Activated naive CD8-positive, alpha-beta T cell treated with anti-CD3 and anti-CD28 coated beads, Interleukin-2, amount 50 U/mL, for 24 hours (primary cell): ENCODE results near the gene LAD1.
A peak's percentile ranks its signal among the peaks of the same experiment; 100 is the strongest.

Source experiments
- ATAC-seq: fragments of 150-1000 bp; cut with Tn5 transposase; one replicate; pipeline ENCODE4 v1.10.0; 2021
- DNase-seq: peaks from one replicate; pipeline ENCODE4 v3.0.0; 2021
- H3K27ac Mint-ChIP-seq: one replicate; pipeline ENCODE4 v1.8.0; 2021; ENCODE audit warnings: mild to moderate bottlenecking, mixed read lengths
- H3K27me3 Mint-ChIP-seq: one replicate; pipeline ENCODE4 v1.8.0; 2021; ENCODE audit warnings: mixed read lengths
- H3K36me3 Mint-ChIP-seq: one replicate; pipeline ENCODE4 v1.8.0; 2021; ENCODE audit warnings: low read depth, mixed read lengths
- H3K4me1 Mint-ChIP-seq: one replicate; pipeline ENCODE4 v1.8.0; 2021; ENCODE audit warnings: mixed read lengths
- H3K4me3 Mint-ChIP-seq: one replicate; pipeline ENCODE4 v1.8.0; 2021; ENCODE audit warnings: mild to moderate bottlenecking, moderate library complexity, mixed read lengths
- H3K9me3 Mint-ChIP-seq: one replicate; pipeline ENCODE4 v1.8.0; 2021; ENCODE audit warnings: mixed read lengths

Gene LAD1, protein sequence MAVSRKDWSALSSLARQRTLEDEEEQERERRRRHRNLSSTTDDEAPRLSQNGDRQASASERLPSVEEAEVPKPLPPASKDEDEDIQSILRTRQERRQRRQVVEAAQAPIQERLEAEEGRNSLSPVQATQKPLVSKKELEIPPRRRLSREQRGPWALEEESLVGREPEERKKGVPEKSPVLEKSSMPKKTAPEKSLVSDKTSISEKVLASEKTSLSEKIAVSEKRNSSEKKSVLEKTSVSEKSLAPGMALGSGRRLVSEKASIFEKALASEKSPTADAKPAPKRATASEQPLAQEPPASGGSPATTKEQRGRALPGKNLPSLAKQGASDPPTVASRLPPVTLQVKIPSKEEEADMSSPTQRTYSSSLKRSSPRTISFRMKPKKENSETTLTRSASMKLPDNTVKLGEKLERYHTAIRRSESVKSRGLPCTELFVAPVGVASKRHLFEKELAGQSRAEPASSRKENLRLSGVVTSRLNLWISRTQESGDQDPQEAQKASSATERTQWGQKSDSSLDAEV

DNA sequence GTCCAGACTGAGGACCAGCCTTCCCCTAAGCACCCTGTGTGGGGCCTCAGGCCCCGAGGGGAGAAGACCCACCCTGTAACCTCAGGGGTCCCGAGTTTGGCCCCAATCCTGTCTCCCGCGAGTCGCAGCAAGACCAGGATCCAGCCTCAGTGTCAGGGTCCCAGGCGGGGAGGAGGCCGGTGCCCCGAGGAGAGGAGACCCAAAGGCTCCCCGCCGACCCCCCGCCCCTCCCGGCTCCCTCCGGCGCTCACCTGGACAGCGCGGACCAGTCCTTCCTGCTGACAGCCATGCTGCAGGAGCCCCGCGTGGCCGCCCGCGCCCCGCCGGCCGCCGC is at the start of gene LAD1:
Gene LAD1, minus strand, starts transcription at position 307 of the 334 bp plus-strand sequence. Its CDS starts 18 bp downstream, at position 289.
- no peak within 1 kb of the TSS for H3K4me3 Mint-ChIP-seq
- no peak within 1 kb of the TSS for H3K27ac Mint-ChIP-seq
- no peaks in the 10 kb centered on the region for H3K4me1 Mint-ChIP-seq
- no peak for ATAC-seq
- peaks cover 29% of the 10 kb centered on the region for H3K27me3 Mint-ChIP-seq
- no peaks in the 10 kb centered on the region for H3K9me3 Mint-ChIP-seq
- no peak for DNase-seq
- H3K36me3 Mint-ChIP-seq, result no peaks in the 10 kb centered on the region

DNA sequence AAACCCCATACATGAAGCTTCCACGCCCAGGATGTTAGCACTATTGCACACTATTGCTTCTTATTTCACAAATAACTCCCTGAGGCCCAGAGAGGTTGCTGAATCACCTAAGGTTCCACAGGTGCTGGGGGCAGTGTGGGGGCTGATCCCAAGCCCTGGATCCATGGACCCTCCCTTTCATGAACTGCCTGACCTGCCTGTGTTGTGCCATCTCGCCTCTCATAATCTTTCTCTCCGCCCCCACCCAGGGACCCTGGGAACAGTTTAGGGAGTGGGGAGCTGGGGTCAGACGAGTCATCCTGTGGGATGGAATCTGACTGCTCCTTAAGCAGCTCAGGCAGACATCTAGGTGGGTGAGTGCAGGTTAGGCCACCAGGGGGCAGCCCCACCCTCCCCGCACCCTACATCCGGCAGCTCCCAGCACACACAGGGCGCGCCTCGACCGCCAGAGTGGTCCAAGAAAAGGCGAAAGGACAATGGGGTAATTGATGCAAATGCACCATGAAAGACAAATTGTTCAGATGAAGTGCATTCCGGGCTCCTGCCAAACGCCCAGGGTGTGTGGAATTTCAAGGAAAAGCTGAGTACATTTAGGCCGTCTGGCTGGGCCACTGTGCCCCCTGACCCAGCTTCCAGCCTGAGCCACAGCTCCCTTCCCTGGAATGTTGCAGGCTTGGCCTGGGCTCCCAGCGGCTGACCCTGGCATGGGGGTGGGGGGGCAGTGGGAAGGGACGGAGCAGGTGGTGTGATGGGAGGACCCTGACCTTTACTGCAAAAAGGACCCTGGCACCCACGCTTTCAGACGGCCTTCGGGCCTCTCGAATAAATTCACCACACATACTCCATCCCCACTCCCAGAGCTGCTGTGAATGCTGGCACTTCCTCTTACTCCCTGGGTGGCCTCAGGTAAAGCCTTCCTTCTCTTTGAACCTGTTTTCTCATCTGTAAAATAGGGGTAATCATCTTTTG is 49.1 kb upstream of the LAD1 start:
- ATAC-seq (peak; percentile 90), DNase-seq (peak; percentile 75)
- H3K36me3 Mint-ChIP-seq, result no peaks in the 10 kb centered on the region
- H3K9me3 Mint-ChIP-seq, result no peaks in the 10 kb centered on the region
- H3K27ac Mint-ChIP-seq, result no peak overlapping the region
- H3K4me1 Mint-ChIP-seq, result peaks cover 4% of the 10 kb centered on the region
- no peak overlapping the region for H3K4me3 Mint-ChIP-seq
- H3K27me3 Mint-ChIP-seq, result peaks cover 18% of the 10 kb centered on the region

DNA sequence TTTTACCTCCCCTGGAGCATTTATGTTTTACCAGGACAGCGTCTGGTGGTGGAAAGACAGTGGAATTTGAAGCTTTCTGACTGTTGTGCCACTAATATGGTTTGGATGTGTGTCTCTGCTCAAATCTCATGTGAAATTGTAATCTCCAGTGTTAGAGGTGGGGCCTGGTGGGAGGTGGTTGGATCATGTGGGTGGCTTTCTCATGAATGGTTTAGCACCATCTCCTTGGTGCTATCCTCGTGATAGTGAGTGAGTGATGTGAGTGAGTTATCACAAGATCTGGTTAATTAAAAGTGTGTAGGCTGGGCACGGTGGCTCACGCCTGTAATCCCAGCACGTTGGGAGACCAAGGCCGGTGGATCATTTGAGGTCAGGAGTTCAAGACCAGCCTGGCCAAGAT is 46.2 kb upstream of the LAD1 start:
- H3K4me1 Mint-ChIP-seq, result peaks cover 4% of the 10 kb centered on the region
- no peak overlapping the region for H3K4me3 Mint-ChIP-seq
- H3K27ac Mint-ChIP-seq, result no peak overlapping the region
- no peaks in the 10 kb centered on the region for H3K9me3 Mint-ChIP-seq
- H3K36me3 Mint-ChIP-seq, result no peaks in the 10 kb centered on the region
- peaks cover 10% of the 10 kb centered on the region for H3K27me3 Mint-ChIP-seq
- ATAC-seq (no peak), DNase-seq (no peak)

DNA sequence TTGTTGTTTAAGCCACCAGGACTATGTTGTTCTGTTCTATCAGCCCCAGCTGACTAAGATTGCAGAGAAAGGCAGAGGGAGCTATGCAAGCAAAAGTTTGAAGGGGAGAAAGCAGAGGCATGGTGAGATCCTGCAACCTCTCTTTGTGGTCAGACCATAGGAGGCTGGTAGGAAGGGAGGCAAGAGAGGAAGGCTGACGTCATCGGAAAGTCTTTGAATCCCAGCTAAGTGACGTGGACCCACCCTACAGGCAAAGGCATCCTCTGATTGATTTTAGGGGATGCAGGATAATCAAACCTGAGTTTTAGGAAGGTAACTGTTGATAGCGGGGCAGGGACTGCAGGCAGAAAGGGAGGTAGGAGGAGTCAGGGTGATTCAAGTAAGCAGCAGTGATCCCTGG is 45.7 kb upstream of the LAD1 start:
- peaks cover 4% of the 10 kb centered on the region for H3K4me1 Mint-ChIP-seq
- DNase-seq, result no peak
- no peak for ATAC-seq
- no peak overlapping the region for H3K4me3 Mint-ChIP-seq
- no peak overlapping the region for H3K27ac Mint-ChIP-seq
- no peaks in the 10 kb centered on the region for H3K9me3 Mint-ChIP-seq
- peaks cover 9% of the 10 kb centered on the region for H3K27me3 Mint-ChIP-seq
- H3K36me3 Mint-ChIP-seq, result no peaks in the 10 kb centered on the region

DNA sequence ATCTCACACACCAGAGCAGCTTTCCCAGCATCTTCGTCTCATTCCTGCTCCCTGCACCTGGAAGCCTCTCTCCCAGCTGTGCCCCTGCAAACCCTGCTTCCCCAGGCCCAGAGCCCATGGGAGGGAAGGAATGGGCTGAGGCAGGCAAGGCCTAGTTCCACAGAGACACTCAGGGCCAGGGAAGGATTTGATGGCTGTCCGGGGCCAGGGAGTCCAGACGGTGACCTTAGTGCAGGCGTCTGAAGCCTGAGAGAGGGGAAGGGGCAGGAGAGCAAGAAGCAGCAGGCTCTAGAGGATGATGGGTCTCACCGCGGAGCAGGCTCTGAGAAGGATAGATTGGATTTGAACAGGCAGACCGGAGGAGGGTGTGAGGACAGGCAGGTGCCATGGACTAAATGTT is 44.6 kb upstream of the LAD1 start:
- Mint-ChIP-seq H3K9me3 (no peaks in the 10 kb centered on the region), H3K4me1 (peaks cover 4% of the 10 kb centered on the region), H3K27ac (no peak overlapping the region), H3K4me3 (no peak overlapping the region), H3K36me3 (no peaks in the 10 kb centered on the region), H3K27me3 (peaks cover 12% of the 10 kb centered on the region)
- DNase-seq (no peak), ATAC-seq (no peak)

DNA sequence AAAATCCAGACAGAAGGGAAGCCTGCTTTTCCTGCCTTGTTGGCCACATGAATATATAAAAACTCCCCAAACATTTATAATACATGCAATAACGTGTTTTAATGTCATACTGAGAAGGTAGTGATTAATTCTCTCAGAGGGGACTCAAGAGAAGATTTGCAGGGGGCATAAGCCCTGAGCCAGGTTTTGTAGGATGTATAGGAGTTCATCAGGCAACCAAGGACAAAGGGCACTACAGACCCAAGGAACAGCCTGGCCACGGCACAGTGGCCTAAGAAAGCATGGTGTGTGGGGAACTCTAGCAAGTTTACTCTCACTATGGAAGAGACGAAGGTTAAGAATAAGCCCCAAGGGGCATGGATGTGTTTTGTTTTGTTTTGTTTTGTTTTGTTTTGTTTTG is 37.8 kb upstream of the LAD1 start:
- Mint-ChIP-seq H3K36me3 (no peaks in the 10 kb centered on the region), H3K4me3 (no peak overlapping the region), H3K4me1 (peaks cover 5% of the 10 kb centered on the region), H3K27ac (no peak overlapping the region), H3K9me3 (no peaks in the 10 kb centered on the region), H3K27me3 (peaks cover 20% of the 10 kb centered on the region)
- DNase-seq, result no peak
- ATAC-seq, result no peak

DNA sequence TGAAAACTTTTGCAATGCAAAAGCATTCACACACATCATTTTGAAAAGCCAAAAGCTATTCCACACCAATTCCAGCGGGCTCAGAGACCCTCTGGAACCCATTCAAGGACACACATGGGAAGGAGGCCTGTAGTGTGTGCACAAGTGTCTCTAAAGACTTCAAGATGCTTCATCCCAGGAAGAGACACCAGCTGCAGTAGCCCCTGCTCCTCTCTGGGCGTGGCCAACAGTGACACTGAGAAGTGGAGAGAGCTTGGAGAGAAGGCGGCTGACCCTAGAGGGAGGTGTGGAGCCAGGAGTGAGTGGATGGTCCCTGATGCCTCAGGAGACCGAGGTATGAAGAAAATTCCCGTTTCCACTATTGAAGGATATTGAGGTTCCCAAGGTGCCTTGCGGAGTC is 37.3 kb upstream of the LAD1 start:
- Mint-ChIP-seq H3K27ac (no peak overlapping the region), H3K4me1 (peaks cover 5% of the 10 kb centered on the region), H3K9me3 (no peaks in the 10 kb centered on the region), H3K4me3 (no peak overlapping the region), H3K36me3 (no peaks in the 10 kb centered on the region), H3K27me3 (peaks cover 20% of the 10 kb centered on the region)
- DNase-seq (no peak), ATAC-seq (no peak)

DNA sequence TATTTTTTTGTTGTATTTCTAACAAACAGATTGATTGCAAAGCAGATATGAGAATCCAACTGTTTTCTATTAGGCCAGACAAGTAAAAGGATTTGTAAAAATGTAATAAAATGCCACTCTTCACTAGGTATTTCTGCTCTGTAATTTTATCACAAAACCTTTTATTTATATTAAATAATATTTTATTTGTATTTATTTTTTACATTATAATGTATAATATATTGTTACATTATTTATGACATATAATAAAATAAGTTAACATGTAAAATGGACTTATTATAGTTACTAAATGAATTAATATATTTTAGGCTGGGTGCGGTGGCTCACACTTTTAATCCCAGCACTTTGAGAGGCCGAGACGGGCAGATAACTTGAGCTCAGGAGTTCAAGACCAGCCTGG is 35.1 kb upstream of the LAD1 start:
- peaks cover 17% of the 10 kb centered on the region for H3K27me3 Mint-ChIP-seq
- no peak for DNase-seq
- H3K36me3 Mint-ChIP-seq, result no peaks in the 10 kb centered on the region

DNA sequence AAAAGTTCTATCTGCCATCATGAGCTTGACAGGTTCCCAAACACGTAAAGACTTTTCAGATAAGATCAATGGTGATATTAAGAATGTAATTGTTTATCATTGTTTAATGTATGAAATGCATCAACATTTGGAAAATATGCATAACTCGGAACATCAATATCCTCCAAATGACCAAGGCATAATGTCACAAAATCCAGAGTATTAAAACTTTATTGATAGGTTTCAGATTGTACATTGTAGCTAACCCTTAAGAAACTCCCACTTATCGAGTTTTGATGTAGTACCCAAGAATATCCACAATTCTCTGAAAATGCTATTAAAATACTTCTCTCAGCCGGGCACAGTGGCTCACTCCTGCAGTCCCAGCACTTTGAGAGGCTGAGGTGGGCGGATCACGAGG is 34.5 kb upstream of the LAD1 start:
- ATAC-seq, result no peak
- DNase-seq, result no peak
- Mint-ChIP-seq H3K27ac (no peak overlapping the region), H3K4me3 (no peak overlapping the region), H3K36me3 (no peaks in the 10 kb centered on the region), H3K4me1 (peaks cover 5% of the 10 kb centered on the region), H3K9me3 (no peaks in the 10 kb centered on the region), H3K27me3 (peaks cover 17% of the 10 kb centered on the region)

More for the DNA sequence above, 35.1 kb upstream of the LAD1 start:
- Mint-ChIP-seq H3K9me3 (no peaks in the 10 kb centered on the region), H3K4me1 (peaks cover 5% of the 10 kb centered on the region), H3K27ac (no peak overlapping the region), H3K4me3 (no peak overlapping the region)
- no peak for ATAC-seq

DNA sequence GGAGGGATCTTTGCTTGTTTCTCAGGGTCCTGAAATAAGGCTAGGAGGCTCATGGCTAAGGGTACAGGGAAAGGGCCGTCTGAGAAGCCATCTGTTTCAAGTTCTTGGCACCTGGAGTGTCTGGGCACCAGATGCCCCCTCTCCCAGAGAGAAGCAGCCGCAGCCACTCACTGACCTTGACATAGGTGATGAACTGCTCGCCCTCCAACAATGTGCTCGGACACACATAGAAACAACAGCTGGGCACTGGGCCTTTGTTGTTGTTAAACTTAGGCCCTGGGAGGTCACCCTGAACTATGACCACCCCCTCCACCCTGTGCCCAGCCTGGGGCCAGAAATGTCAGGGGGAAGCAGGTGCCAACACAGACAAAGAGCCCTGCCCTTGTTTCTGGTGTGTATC is 31.7 kb upstream of the LAD1 start:
- peaks cover 5% of the 10 kb centered on the region for H3K4me1 Mint-ChIP-seq
- no peak overlapping the region for H3K4me3 Mint-ChIP-seq
- H3K27me3 Mint-ChIP-seq, result peaks cover 8% of the 10 kb centered on the region
- no peaks in the 10 kb centered on the region for H3K9me3 Mint-ChIP-seq
- ATAC-seq (no peak), DNase-seq (no peak)
- no peaks in the 10 kb centered on the region for H3K36me3 Mint-ChIP-seq
- no peak overlapping the region for H3K27ac Mint-ChIP-seq

DNA sequence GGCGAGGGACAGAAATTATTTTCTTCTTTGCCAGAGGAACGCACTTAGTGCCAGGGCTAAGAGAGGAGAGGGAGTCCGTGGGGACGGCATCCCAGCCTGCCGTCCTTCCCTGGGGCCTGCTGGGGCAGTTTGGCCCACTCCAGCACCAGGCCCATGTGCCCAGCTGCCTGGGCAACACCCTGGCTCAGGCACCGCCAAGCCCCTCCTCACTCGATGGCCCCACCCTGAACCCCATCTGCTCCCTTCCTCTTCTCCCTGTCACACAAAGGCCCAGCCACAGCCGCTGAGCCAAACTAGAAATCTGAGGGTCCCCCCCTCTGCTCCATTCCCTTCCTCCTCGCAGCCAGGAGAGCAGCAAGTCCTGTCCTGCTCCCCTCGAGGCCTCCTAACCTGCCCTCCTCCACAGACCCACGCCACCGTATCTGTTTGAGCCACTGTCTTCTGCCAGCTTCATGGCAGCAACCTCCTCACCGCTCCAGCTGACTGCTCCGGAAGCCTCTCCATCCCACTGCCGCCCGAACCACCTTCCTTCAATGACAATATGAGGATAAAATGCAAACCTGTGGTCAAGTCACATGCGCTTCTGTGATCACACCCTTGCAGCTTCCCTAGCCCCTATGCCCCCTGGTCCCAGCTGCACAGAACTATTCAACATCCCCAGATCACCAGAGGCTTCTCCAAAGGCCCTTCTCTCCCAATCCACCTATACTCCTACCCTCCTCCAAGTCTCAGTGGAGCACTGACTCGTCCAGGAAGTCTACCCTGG is 30.8 kb upstream of the LAD1 start:
- no peak overlapping the region for H3K27ac Mint-ChIP-seq
- no peaks in the 10 kb centered on the region for H3K36me3 Mint-ChIP-seq
- H3K27me3 Mint-ChIP-seq, result peaks cover 6% of the 10 kb centered on the region
- ATAC-seq (no peak), DNase-seq (no peak)
- H3K9me3 Mint-ChIP-seq, result no peaks in the 10 kb centered on the region
- H3K4me1 Mint-ChIP-seq, result peaks cover 3% of the 10 kb centered on the region
- H3K4me3 Mint-ChIP-seq, result no peak overlapping the region

DNA sequence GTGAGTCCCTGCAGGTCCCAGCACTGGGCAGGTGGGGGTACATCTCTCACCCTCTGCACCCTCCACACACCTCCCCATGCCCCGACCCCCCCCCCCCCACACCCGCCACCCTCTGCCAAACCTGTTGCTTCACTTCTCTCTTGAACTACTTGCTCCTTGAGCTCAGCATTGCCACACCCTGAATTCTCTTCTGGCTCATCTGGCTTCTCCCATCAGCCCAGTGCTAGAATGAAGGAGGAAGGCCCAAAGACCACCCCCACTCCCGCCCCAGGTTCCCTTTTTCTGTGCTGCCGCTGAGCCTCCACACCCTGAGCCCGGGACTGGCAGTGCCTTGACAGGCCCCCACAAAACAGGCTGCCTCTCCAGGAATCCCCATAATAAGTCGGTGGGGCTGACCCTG is 28.8 kb upstream of the LAD1 start:
- H3K36me3 Mint-ChIP-seq, result no peaks in the 10 kb centered on the region
- no peak overlapping the region for H3K27ac Mint-ChIP-seq
- H3K4me3 Mint-ChIP-seq, result no peak overlapping the region
- no peaks in the 10 kb centered on the region for H3K9me3 Mint-ChIP-seq
- H3K4me1 Mint-ChIP-seq, result peaks cover 3% of the 10 kb centered on the region
- H3K27me3 Mint-ChIP-seq, result peaks cover 6% of the 10 kb centered on the region
- no peak for ATAC-seq
- DNase-seq, result no peak

DNA sequence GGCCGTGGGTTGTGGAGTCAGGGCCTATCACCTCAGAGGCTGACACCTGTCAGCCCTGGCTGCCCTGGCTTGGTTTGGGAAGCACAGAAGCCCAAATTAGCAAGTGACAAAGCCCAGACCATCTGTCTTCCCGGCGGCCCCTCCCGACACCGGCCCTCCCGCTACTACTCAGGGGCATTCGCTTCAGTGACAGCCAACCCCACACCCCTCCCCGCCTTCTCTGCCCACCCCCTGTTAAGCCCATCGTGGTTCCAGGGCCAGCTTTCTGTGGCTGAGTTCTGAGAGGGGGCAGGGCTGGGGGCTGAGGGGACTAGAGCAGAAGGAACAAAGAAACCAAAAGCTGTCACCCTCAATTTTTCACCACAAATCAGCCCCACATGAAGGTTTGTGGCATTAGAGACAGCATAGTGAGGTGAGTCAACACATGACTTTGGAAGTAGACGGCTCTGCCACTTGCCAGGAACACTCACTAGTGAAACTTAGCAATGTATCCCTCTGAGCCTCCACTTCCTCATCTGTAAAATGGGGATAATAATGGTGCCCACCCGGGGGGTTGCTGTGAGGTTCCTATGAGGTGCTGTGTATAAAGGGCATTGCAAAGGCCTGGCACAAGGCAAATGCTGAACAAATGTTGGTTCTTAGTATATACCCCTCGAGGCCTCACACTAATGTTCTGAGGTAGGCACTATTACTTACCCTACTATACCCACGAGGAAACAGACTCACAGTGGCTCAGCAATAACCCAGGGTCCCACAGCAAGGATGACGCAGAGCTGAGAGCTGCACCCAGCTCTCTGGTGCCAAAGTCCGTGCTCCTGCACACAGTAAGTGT is 27.6 kb upstream of the LAD1 start:
- peaks cover 3% of the 10 kb centered on the region for H3K4me1 Mint-ChIP-seq
- no peak overlapping the region for H3K27ac Mint-ChIP-seq
- peak; percentile 18 for DNase-seq
- no peaks in the 10 kb centered on the region for H3K9me3 Mint-ChIP-seq
- H3K36me3 Mint-ChIP-seq, result no peaks in the 10 kb centered on the region
- no peak overlapping the region for H3K4me3 Mint-ChIP-seq
- peaks cover 4% of the 10 kb centered on the region for H3K27me3 Mint-ChIP-seq
- peak; percentile 73 for ATAC-seq

DNA sequence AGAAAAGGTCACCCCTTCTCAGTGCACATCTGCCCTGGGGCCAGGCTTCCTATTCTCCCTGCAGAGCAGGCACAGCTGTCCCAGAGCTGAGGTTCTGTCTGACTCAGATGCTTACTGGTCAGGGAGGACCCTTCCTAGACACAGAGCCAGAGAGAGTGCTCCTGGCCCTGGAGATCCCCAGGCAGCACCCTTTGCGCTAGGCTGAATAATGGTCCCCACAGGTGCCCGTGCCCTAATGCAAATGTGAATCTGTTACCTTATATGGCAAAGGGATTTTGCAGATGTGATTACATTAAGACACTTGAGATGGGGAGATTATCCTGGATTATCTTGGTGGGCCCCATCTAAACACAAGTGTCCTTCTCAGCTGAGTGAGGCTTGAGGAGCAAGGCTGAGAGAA is 25.0 kb upstream of the LAD1 start:
- peaks cover 3% of the 10 kb centered on the region for H3K4me1 Mint-ChIP-seq

More for the DNA sequence above, 25.0 kb upstream of the LAD1 start:
- H3K4me3 Mint-ChIP-seq, result no peak overlapping the region
- no peaks in the 10 kb centered on the region for H3K36me3 Mint-ChIP-seq
- H3K27me3 Mint-ChIP-seq, result peaks cover 6% of the 10 kb centered on the region
- no peaks in the 10 kb centered on the region for H3K9me3 Mint-ChIP-seq
- DNase-seq (no peak), ATAC-seq (no peak)
- no peak overlapping the region for H3K27ac Mint-ChIP-seq
